Measurements from ENCODE around the gene SORT1.

- TF ChIP-seq POLR2AphosphoS5 (IDR thresholded peaks at IDR 0.05; ENCODE audit: insufficient read depth in 1 of 2, low read depth in 1 of 2), result no peak
- TF ChIP-seq CTCF (IDR thresholded peaks at IDR 0.05), result no peak
Observed at GRCh38 chr1:109438798-109439297, 41.1 kb upstream of the SORT1 start.
